Subcutaneous abdominal adipose tissue (tissue), 5 donors: ENCODE measurements around the gene TMEM119.
"Not testable (repeated sequence)": the region's sequence is repeated elsewhere in the genome, so short reads cannot be mapped to it uniquely, and the experiment has no call there.

Experiments
- H3K27ac ChIP-seq: one replicate; pipeline ENCODE4 v1.7.0; 2013; ENCODE audit warnings: low read depth, mild to moderate bottlenecking, inconsistent platforms, low read length, moderate library complexity
- H3K27me3 ChIP-seq, 5 donors: one replicate each; pipeline ENCODE4 v1.7.0; 2013; ENCODE audit warnings: low read length in 5 of 5, inconsistent platforms in 1 of 5; ENCODE audit not compliant: control insufficient read depth in 5 of 5, insufficient read depth in 4 of 5
- H3K36me3 ChIP-seq, 5 donors: one replicate each; pipeline ENCODE4 v1.7.0; 2013; ENCODE audit warnings: low read length in 5 of 5; ENCODE audit not compliant: control insufficient read depth in 5 of 5, insufficient read depth in 5 of 5
- H3K4me1 ChIP-seq, 5 donors: one replicate each; pipeline ENCODE4 v1.7.0; 2013; ENCODE audit warnings: low read length in 5 of 5, mild to moderate bottlenecking in 3 of 5, moderate library complexity in 1 of 5; ENCODE audit not compliant: control insufficient read depth in 5 of 5, insufficient read depth in 5 of 5
- H3K4me3 ChIP-seq, 5 donors: one replicate each; pipeline ENCODE4 v1.7.0; 2013; ENCODE audit warnings: low read length in 5 of 5, low read depth in 1 of 5
- H3K9ac ChIP-seq, 5 donors: one replicate each; pipeline ENCODE4 v1.7.0; 2013; ENCODE audit warnings: low read length in 5 of 5, mild to moderate bottlenecking in 4 of 5, moderate library complexity in 3 of 5
- H3K9me3 ChIP-seq, 5 donors: one replicate each; pipeline ENCODE4 v1.7.0; 2013; ENCODE audit warnings: low read length in 5 of 5; ENCODE audit not compliant: control insufficient read depth in 5 of 5
- donor health status: healthy.
- donor health status: healthy.
- donor health status: healthy.
- donor health status: healthy.
- donor health status: healthy.

The TMEM119 gene

DNA sequence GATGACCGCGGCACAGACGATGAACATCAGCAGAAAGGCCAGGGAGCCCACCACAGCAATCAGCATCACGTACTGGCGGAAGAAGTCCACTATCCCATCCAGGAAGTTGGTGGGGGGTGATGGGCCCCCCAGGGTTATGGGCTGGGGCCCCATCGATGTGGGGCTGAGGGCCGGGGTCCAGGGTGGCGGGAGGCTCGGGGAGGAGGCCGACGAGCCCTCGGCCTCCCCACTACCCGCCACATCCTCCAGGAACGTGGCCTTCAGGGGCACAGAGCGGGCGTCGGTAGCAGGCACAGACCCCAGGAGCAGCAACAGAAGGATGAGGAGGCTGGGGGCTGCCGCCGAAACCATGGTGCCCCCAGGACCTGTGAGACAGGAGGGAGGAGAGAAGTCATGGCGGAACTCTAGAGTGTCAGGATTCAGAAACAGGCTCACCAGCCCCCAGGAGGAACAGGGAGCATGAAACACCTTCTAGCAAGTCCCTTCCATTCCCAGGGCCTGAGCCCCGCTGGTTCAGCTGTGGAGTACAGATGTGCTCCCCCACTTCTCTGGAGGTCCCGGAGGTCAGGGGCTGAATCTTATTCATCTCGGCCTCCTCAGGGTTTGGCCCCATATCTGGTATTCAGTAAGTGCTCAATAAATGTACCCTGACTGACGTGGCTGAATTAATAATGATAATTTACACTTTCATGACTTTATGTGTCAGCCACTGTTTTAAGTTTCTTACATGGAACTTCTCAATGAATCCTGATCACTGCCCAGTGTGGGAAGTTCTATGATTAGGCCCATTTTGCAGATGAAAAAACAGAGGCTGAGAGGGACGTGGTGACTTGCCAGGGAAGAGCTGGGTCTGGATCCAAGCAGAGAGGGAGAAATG is 5.6 kb downstream of the TMEM119 start:
- Histone ChIP-seq H3K27ac (no peak overlapping the region), H3K9ac (no peak overlapping the region), H3K4me3 (no peak overlapping the region), H3K27me3 (peaks cover 5 to 19% (median 18%) of the 10 kb centered on the region in 5 donors), H3K9me3 (no peaks in the 10 kb centered on the region), H3K4me1 (peaks cover 0 to 10% (median 3%) of the 10 kb centered on the region in 5 donors), H3K36me3 (no peaks in the 10 kb centered on the region)

DNA sequence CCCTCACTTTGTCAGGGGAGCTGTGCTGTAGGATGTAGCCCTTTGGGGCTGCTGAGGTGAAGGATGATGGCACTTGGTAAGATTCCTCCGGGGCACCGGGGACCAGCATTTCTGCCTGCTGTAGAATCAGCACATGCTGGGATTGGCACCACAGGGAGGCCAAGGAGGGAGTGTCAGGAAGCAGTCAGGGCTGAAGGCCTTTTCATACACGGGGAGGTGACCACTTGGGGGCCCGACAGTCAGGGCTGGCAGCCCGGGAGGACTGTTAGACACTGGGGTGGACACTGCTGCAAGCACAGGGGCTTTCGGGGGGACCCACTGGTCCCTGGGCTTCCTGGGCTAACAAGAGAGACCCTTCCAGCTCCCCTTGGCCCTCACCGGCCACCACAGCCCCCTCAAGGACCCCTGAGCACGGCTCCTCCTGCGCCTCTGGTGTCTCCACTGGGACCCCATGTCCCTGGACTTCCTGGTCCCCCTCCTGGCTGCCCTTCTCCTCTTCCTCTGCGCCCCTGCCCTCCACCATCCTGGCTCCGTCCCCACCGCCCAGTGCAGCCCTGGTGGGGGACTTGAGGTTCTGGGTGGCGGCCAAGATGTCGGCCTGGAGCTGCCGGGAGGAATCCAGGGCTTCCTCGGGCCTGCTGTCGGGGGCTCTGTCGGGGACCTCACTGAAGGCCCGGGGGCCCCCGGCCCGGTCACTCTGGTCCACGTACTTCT is 6.5 kb downstream of the TMEM119 start:
- Histone ChIP-seq H3K9me3 (no peaks in the 10 kb centered on the region), H3K4me1 (peaks cover 0 to 10% (median 3%) of the 10 kb centered on the region in 5 donors), H3K36me3 (no peaks in the 10 kb centered on the region), H3K9ac (no peak overlapping the region), H3K27ac (no peak overlapping the region), H3K4me3 (no peak overlapping the region), H3K27me3 (peaks cover 4 to 14% (median 12%) of the 10 kb centered on the region in 5 donors)

DNA sequence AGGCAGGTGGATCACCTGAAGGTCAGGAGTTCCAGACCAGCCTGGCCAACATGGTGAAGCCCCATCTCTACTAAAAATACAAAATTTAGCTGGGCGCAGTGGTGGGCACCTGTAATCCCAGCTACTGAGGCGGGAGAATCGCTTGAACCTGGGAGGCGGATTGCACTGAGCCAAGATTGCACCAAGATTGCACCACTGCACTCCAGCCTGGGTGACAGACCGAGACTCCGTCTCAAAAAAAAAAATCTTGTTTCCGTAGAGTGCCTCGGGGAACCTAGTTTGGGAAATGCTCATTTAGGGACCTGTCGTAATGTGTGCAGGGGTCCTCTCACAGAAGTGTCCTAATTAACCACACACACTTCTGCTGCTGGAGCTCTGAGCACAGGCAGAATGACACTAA is 7.4 kb downstream of the TMEM119 start:
- H3K27ac ChIP-seq, H3K36me3 ChIP-seq, H3K4me3 ChIP-seq, H3K4me1 ChIP-seq, H3K9ac ChIP-seq, H3K9me3 ChIP-seq, H3K27me3 ChIP-seq: not testable (repeated sequence)

DNA sequence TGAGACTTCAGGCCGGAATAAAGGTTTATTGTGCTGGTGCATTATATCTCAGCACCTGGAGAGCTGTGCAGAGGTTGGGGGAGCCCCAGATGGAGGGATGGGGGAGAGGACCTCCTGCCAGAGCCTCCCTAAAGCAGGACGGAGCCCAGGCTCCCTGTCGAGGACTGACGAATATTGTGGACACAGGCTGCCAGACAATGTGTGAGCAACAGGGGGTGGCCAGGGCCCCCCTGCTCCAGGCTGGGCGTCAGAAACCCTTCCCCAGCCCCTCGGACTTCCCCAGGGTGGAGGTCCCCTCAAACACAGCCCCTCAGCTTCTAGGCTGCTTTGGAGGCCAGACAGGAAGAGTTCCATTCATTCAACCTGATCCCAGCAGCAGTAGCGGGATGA is 8.0 kb downstream of the TMEM119 start:
- Histone ChIP-seq H3K9ac (no peak overlapping the region), H3K9me3 (no peaks in the 10 kb centered on the region), H3K27ac (no peak overlapping the region), H3K36me3 (no peaks in the 10 kb centered on the region), H3K4me1 (peaks cover 0 to 4% (median 0%) of the 10 kb centered on the region in 5 donors), H3K4me3 (no peak overlapping the region), H3K27me3 (peaks cover 0 to 8% (median 4%) of the 10 kb centered on the region in 5 donors)

DNA sequence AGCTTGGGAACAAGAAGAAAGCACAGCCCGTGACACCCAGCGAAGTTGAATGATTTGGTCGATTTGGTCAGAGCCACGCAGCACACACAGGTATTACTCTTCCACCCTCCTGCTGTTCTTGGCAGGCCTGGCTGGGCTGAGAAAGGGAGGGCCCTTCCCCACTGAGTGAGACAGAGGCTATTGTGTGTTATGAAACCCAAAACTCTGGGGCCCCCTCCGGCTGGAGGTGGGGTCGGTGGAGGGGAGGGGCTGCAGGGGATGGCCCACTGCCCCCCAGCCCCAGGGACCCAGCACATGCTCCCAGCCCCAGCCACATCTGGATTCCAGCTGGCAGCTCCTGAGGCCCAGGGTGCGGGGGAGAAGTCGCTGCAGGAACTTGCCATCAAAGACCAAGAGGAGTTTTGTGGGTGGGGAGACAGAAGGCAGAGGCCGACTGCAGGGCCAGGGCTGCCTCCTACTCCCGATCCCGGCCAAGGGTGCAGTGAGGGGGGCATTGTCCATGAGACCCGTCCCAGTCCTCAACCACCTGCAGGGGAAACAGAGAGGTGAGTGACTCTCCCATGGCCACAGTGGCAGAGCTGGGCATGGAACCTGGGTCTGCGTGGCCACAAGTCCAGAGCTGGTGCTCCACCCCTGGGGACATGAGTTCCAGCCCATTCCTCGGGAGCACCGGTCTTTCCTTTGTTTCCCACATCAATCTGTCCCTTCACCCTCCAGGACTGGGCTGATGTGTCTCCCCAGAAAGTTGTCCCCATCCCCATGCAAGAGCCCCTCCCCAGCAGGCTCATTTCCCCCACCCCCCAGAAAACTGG is 8.7 kb downstream of the TMEM119 start:
- peaks cover 0 to 8% (median 4%) of the 10 kb centered on the region in 5 donors for H3K27me3 ChIP-seq
- H3K9ac ChIP-seq, result no peak overlapping the region
- no peaks in the 10 kb centered on the region for H3K36me3 ChIP-seq
- H3K9me3 ChIP-seq, result no peaks in the 10 kb centered on the region
- H3K4me3 ChIP-seq, result no peak overlapping the region
- peaks cover 0 to 4% (median 0%) of the 10 kb centered on the region in 5 donors for H3K4me1 ChIP-seq
- H3K27ac ChIP-seq, result no peak overlapping the region

DNA sequence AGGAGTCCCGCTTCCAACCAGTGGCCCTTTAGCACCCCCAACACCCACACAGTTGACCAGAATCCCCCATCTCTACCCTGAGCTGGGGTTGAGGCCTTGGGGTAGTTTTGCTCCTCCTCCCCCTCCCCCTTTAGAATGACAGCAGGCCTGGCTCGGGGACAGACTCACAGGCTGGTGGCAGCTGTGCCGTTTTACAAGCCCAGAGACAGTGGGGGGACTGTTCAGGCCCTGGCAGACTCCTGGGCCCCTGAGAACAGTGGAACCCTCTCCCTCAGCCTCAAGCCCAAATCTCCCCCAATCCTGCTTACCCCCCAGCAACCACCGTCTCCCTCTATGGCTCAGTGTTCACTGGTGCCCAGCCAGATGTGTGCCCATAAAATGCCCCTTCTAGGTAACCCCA is 10.1 kb downstream of the TMEM119 start:
- Histone ChIP-seq H3K27me3 (peaks cover 0 to 8% (median 4%) of the 10 kb centered on the region in 5 donors), H3K27ac (no peak overlapping the region), H3K36me3 (no peaks in the 10 kb centered on the region), H3K4me1 (peaks cover 0 to 7% (median 4%) of the 10 kb centered on the region in 5 donors), H3K4me3 (no peak overlapping the region), H3K9ac (no peak overlapping the region), H3K9me3 (no peaks in the 10 kb centered on the region)

DNA sequence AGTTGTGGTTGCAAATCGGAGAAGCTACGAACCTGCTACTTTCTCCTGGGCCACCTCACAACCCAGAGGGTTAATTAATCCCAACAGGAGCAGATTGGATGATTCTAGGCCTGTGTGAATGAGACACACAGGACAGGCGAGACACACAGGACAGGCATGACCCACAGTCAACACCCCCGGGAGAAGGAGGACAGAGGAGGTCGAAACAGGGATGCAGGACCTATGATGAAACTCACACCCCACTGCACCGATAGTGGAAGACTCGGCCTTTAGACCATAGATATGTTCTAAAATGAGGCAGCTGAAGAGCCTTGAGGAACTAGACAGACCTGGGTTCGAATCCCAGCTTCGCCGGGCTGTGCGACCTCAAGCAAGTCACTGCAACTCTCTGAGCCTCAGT is 11.6 kb downstream of the TMEM119 start:
- Histone ChIP-seq H3K4me3 (no peak overlapping the region), H3K27ac (no peak overlapping the region), H3K4me1 (peaks cover 0 to 8% (median 4%) of the 10 kb centered on the region in 5 donors), H3K36me3 (no peaks in the 10 kb centered on the region), H3K9me3 (no peaks in the 10 kb centered on the region), H3K27me3 (peaks cover 0 to 8% (median 4%) of the 10 kb centered on the region in 5 donors), H3K9ac (no peak overlapping the region)

DNA sequence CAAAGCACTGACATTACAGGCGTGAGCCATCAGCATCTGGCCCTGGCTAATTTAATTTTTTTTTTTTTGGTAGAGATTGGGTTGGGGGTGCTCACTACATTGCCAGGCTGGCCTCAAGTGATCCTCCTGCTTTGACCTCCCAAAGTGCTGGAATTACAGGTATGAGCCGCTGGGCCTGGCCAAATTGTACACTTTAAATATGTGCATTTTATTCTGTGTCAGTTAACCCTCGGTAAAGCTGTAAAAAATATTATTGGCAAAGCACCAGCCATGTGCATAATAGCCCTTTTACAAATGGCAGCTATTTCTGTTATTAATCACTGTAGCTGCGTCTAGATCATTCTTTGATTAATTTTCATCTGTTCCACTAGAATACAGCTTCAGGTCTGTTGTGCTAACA is 12.0 kb downstream of the TMEM119 start:
- H3K4me3 ChIP-seq, result no peak overlapping the region
- no peaks in the 10 kb centered on the region for H3K9me3 ChIP-seq
- H3K4me1 ChIP-seq, result peaks cover 0 to 9% (median 4%) of the 10 kb centered on the region in 5 donors
- H3K27ac ChIP-seq, result no peak overlapping the region
- no peaks in the 10 kb centered on the region for H3K36me3 ChIP-seq
- H3K9ac ChIP-seq, result no peak overlapping the region
- H3K27me3 ChIP-seq, result peaks cover 0 to 8% (median 4%) of the 10 kb centered on the region in 5 donors

DNA sequence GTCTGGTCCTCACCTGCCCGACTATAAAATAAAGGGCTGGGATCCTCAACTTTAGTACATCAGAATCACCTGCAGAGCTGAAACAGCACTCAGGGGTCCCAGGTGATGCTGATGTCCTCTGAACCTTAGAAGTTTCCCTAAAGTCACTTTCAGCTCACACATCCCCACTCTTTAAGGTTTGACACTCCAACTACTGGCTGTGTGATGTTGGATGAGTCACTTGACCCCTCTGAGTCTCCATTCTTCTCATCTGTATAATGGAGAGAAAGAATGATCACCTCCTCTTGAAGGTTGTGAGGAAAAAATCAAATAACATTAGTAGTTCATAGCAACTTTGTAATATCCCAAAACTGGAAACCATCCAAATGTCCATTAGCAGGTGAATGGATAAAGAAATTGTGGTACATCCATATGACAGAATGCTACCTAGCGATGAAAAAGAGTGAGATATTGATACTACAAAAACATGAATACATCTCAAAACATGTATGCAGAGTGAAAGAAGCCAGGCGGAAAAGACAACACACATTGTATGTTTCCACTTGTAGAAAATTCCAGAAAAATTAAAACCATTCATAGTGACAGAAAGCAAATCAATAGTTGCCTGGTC is 13.3 kb downstream of the TMEM119 start:
- Histone ChIP-seq H3K27me3 (peaks cover 0 to 6% (median 4%) of the 10 kb centered on the region in 5 donors), H3K36me3 (no peaks in the 10 kb centered on the region), H3K4me3 (no peak overlapping the region), H3K27ac (no peak overlapping the region), H3K9ac (no peak overlapping the region), H3K9me3 (no peaks in the 10 kb centered on the region), H3K4me1 (peaks cover 0 to 16% (median 10%) of the 10 kb centered on the region in 5 donors)
